Measurements from ENCODE around the gene AOC3. TPM values are rescaled to one million over a fixed set of nuclear protein-coding genes. Genes with fewer than 3 reads are reported as not detected.

AOC3 gene
- total and polyA plus RNA-seq, 2 of the 8 experiments (the other 6 are each of a cell fraction or from before 2014, with no cell fraction given), result 2.5 to 2.7 TPM

DNA sequence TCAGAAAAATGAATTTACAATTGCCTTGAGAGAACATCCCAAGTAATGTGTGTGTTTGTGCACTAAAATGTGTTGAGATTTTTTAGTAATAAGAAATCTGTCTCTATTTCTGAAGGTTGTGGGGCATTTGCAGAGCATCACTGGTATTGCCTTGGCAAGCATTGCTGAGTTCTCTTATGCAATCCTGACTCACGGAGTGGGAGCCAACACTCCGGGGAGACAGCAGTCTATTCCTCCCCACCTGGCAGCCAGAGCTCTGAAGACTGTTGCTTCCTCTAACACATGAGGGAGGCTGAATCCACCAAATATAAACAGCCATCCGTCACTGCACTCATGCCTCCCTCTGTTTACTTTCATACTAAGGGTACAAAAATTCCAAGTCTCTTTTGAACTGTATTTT lies 41.7 kb upstream of the AOC3 start:
- Histone ChIP-seq H3K9ac (replicated peaks in 1 of 4; ENCODE audit: extremely low read depth in 1 of 4, low read depth in 3 of 4, low read length in 3 of 4) (no peak overlapping the region), H3K27me3 (replicated peaks in 1 of 4; ENCODE audit: control insufficient read depth in 3 of 4, extremely low read depth in 1 of 4, insufficient read depth in 3 of 4, low read length in 3 of 4) (peaks cover 0 to 1% (median 0%) of the 10 kb centered on the region in 4 experiments; a peak in 1 of 7 replicates), H2BK20ac (ENCODE audit: low read length) (no peak overlapping the region), H3K18ac (ENCODE audit: extremely low read depth, low read length) (no peak overlapping the region), H4K5ac (ENCODE audit: insufficient read length, low read depth, low read length) (no peak overlapping the region), H3K4ac (replicated peaks; ENCODE audit: insufficient read length, low read depth, low read length) (no peak overlapping the region), H2AK5ac (ENCODE audit: low read depth, low read length) (no peak overlapping the region), H3K23me2 (ENCODE audit: low read depth, low read length) (no peaks in the 10 kb centered on the region), H3K27ac (ENCODE audit: low read depth, low read length) (no peak overlapping the region), H3K14ac (ENCODE audit: insufficient read length) (no peak overlapping the region), H3K9me3 (ENCODE audit: insufficient read depth in 2 of 2, low read depth in 1 of 2, low read length in 1 of 2) (no peaks in the 10 kb centered on the region), H4K8ac (ENCODE audit: extremely low read depth, insufficient read depth, low read length) (no peak overlapping the region), H3K56ac (replicated peaks; ENCODE audit: insufficient read length, low read depth, low read length) (no peak overlapping the region), H4K20me1 (replicated peaks in 1 of 2; ENCODE audit: control insufficient read depth in 1 of 2, insufficient read depth in 2 of 2, low read length in 2 of 2) (no peaks in the 10 kb centered on the region), H3K79me1 (ENCODE audit: low read depth, low read length) (no peaks in the 10 kb centered on the region), H3K4me3 (ENCODE audit: extremely low read depth in 1 of 4, insufficient read depth in 2 of 4, low read depth in 3 of 4, low read length in 4 of 4) (no peak overlapping the region), H2BK12ac (ENCODE audit: low read depth, low read length) (no peak overlapping the region), H3K4me2 (ENCODE audit: insufficient read depth in 1 of 2, low read depth in 2 of 2, low read length in 2 of 2) (no peak overlapping the region), H3K4me1 (replicated peaks in 1 of 4; ENCODE audit: control insufficient read depth in 3 of 4, insufficient read depth in 4 of 4, low read length in 3 of 4) (no peaks in the 10 kb centered on the region), H3K23ac (ENCODE audit: insufficient read length) (no peak overlapping the region), H2BK5ac (ENCODE audit: low read depth, low read length) (no peak overlapping the region), H3K36me3 (ENCODE audit: control insufficient read depth in 2 of 4, insufficient read depth in 4 of 4, low read length in 3 of 4) (peaks cover 3 to 23% (median 15%) of the 10 kb centered on the region in 4 experiments; a peak in 7 of 8 replicates), H4K91ac (replicated peaks; ENCODE audit: insufficient read length, low read length) (no peak overlapping the region), H2BK120ac (replicated peaks; ENCODE audit: low read depth, low read length) (no peak overlapping the region), H2BK15ac (ENCODE audit: low read length) (no peak overlapping the region), H2AFZ (ENCODE audit: low read length) (no peak overlapping the region), H3K79me2 (ENCODE audit: control insufficient read depth in 1 of 2, insufficient read depth in 2 of 2, low read length in 2 of 2) (no peaks in the 10 kb centered on the region)
- ChIA-PET CTCF (ENCODE audit: partially characterized antibody) (interaction anchor here (4.3 kb wide), 1 partner anchor 10 kb away, joined by 24 read pairs; no protein-coding TSS in a partner anchor), POLR2A (ENCODE audit: partially characterized antibody) (interaction anchor here (0.7 kb wide), 2 partner anchors 13 to 68 kb away, joined by 3 read pairs; no protein-coding TSS in a partner anchor)
- FAIRE-seq (no peak), DNase-seq (ENCODE audit: low read depth in 1 of 2, low spot score in 2 of 2) (no peak)
- WGBS, 2 experiments (ENCODE audit: extremely low coverage in 1 of 2, insufficient coverage in 1 of 2, insufficient read length in 1 of 2, insufficient replicate concordance in 2 of 2, low coverage in 1 of 2, low lambda C conversion rate in 2 of 2, missing lambda C conversion rate in 1 of 2), result 94% methylated on average over 3 of the region's 3 CpGs; no CpG with 5 or more reads in 1 of the 2 experiments
- no peak for TF ChIP-seq SP2 (IDR thresholded peaks at IDR 0.05; ENCODE audit: low read length)
- no peak for TF ChIP-seq RBBP5 (IDR thresholded peaks at IDR 0.05; ENCODE audit: borderline replicate concordance, low read depth, low read length)
- TF ChIP-seq, protein P1, sequence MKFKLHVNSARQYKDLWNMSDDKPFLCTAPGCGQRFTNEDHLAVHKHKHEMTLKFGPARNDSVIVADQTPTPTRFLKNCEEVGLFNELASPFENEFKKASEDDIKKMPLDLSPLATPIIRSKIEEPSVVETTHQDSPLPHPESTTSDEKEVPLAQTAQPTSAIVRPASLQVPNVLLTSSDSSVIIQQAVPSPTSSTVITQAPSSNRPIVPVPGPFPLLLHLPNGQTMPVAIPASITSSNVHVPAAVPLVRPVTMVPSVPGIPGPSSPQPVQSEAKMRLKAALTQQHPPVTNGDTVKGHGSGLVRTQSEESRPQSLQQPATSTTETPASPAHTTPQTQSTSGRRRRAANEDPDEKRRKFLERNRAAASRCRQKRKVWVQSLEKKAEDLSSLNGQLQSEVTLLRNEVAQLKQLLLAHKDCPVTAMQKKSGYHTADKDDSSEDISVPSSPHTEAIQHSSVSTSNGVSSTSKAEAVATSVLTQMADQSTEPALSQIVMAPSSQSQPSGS (IDR thresholded peaks at IDR 0.05; ENCODE audit: low read length), result no peak
- no peak for TF ChIP-seq BACH1 (IDR thresholded peaks at IDR 0.05; ENCODE audit: low read length)
- no peak for TF ChIP-seq CREB1 (IDR thresholded peaks at IDR 0.05)
- TF ChIP-seq CBX8 (IDR thresholded peaks at IDR 0.05; ENCODE audit: borderline replicate concordance, low read depth, low read length), result no peak
- no peak for TF ChIP-seq RNF2 (IDR thresholded peaks at IDR 0.05; ENCODE audit: borderline replicate concordance, low read depth, low read length, missing control alignments, poor library complexity, severe bottlenecking)
- TF ChIP-seq KDM5A (IDR thresholded peaks at IDR 0.05; ENCODE audit: low read length), result no peak
- TF ChIP-seq TBP (IDR thresholded peaks at IDR 0.05; ENCODE audit: low read depth, low read length), result no peak
- no peak for TF ChIP-seq SP4 (IDR thresholded peaks at IDR 0.05; ENCODE audit: low read length)
- no peak for TF ChIP-seq GTF2F1 (IDR thresholded peaks at IDR 0.05; ENCODE audit: borderline replicate concordance, low read depth, low read length)
- no peak for TF ChIP-seq SIN3A (conservative IDR thresholded peaks at IDR 0.05 in 1 of 2, IDR thresholded peaks at IDR 0.05 in 1 of 2; ENCODE audit: low read depth in 1 of 2, low read length in 2 of 2)
- no peak for TF ChIP-seq CEBPB (IDR thresholded peaks at IDR 0.05; ENCODE audit: low read depth, low read length)

All from H1 (cell line).